Loucy (cell line): ENCODE measurements around the gene PDLIM7.

Experiments
- H2AFZ ChIP-seq: fragments of 200-600 bp; sonication (generic); 2 replicates; pipeline ENCODE4 v1.6.0; 2016; ENCODE audit warnings: antibody characterized with exemption, mild to moderate bottlenecking, low read length, moderate library complexity
- H3F3A ChIP-seq: fragments of 200-600 bp; 2 replicates; pipeline ENCODE4 v1.6.0; 2016; ENCODE audit warnings: antibody characterized with exemption, low read depth, mild to moderate bottlenecking
- H3K27me3 ChIP-seq: fragments of 200-600 bp; sonication (generic); 2 replicates; pipeline ENCODE4 v1.6.1; 2014; ENCODE audit warnings: low read length, mild to moderate bottlenecking; ENCODE audit not compliant: insufficient read depth, poor library complexity, severe bottlenecking
- H3K36me3 ChIP-seq: fragments of 200-600 bp; sonication (generic); 2 replicates; pipeline ENCODE4 v1.6.1; 2016; ENCODE audit warnings: low read length; ENCODE audit not compliant: insufficient read depth
- H3K4me1 ChIP-seq: fragments of 200-600 bp; sonication (generic); 2 replicates; pipeline ENCODE4 v1.5.1; 2014; ENCODE audit warnings: low read length, mild to moderate bottlenecking; ENCODE audit not compliant: insufficient read depth, poor library complexity, severe bottlenecking
- H3K4me2 ChIP-seq: fragments of 200-600 bp; sonication (generic); 2 replicates; pipeline ENCODE4 v1.6.0; 2014; ENCODE audit warnings: antibody characterized with exemption, low read length, low read depth, mild to moderate bottlenecking; ENCODE audit not compliant: poor library complexity, severe bottlenecking
- H3K4me3 ChIP-seq: fragments of 200-600 bp; sonication (generic); 2 replicates; pipeline ENCODE4 v1.5.1; 2014; ENCODE audit warnings: low read length, mild to moderate bottlenecking, mixed read lengths; ENCODE audit not compliant: poor library complexity, severe bottlenecking
- H3K79me2 ChIP-seq: fragments of 200-600 bp; sonication (generic); 2 replicates; pipeline ENCODE4 v1.6.1; 2014; ENCODE audit warnings: low read length; ENCODE audit not compliant: insufficient read depth
- H3K9ac ChIP-seq: fragments of 200-600 bp; sonication (generic); 2 replicates; pipeline ENCODE4 v1.6.0; 2014; ENCODE audit warnings: mild to moderate bottlenecking, low read depth, low read length, moderate library complexity; ENCODE audit not compliant: poor library complexity, severe bottlenecking
- H3K9me2 ChIP-seq: fragments of 200-600 bp; sonication (generic); replicated peaks from 2 replicates; pipeline ENCODE4 v1.6.1; 2016; ENCODE audit warnings: low read depth, low read length, mixed read lengths
- H3K9me3 ChIP-seq: fragments of 200-600 bp; sonication (generic); 2 replicates; pipeline ENCODE4 v1.6.1; 2014; ENCODE audit warnings: mild to moderate bottlenecking, antibody characterized with exemption, low read length, low read depth; ENCODE audit not compliant: insufficient read depth
- H4K20me1 ChIP-seq: fragments of 200-600 bp; sonication (generic); 2 replicates; pipeline ENCODE4 v1.6.0; 2014; ENCODE audit warnings: antibody characterized with exemption, low read length, mild to moderate bottlenecking; ENCODE audit not compliant: insufficient read depth, poor library complexity, severe bottlenecking
- EZH2phosphoT487 ChIP-seq: fragments of 200-600 bp; IDR thresholded peaks from 2 replicates; pipeline ENCODE4 v1.6.1; 2018; ENCODE audit warnings: antibody characterized with exemption, mild to moderate bottlenecking, moderate library complexity, borderline replicate concordance
- TF ChIP-seq, protein P1 (sequence below): fragments of 200-600 bp; sonication (generic); conservative IDR thresholded peaks from 2 replicates; pipeline ENCODE4 v1.5.1; 2014; ENCODE audit warnings: mild to moderate bottlenecking, antibody characterized with exemption, low read length

Gene PDLIM7

DNA sequence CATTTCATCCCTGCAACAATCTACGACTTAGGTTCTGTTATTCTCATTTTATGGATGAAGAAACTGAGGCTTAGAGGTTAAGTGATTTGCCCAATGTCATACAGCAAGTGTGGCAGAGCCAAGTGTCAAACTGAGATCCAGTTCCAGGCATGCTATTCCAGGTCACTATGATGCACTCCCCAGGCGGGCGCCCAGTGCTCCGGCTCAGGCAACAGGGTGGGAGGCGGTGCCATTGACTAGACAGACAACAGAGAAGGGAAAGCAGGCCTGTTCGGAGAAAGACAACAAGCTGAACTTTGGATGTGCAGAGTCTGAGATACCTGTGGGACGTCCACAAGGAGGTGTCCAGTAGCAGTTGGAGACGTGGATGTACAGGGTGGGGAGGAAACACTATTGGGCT is 30.2 kb upstream of the PDLIM7 start:
- Histone ChIP-seq H3K9ac (no peak overlapping the region), H3K9me2 (no peaks in the 10 kb centered on the region), H4K20me1 (no peaks in the 10 kb centered on the region), H3K4me3 (no peak overlapping the region), H3K4me1 (no peaks in the 10 kb centered on the region), H3K27me3 (no peaks in the 10 kb centered on the region), H3K36me3 (peaks cover 3% of the 10 kb centered on the region; the same call in 1 of the 2 replicates), H3K79me2 (no peaks in the 10 kb centered on the region), H3K4me2 (no peak overlapping the region), H3F3A (no peaks in the 10 kb centered on the region), H3K9me3 (no peaks in the 10 kb centered on the region), H2AFZ (no peak overlapping the region)
- TF ChIP-seq, protein P1, sequence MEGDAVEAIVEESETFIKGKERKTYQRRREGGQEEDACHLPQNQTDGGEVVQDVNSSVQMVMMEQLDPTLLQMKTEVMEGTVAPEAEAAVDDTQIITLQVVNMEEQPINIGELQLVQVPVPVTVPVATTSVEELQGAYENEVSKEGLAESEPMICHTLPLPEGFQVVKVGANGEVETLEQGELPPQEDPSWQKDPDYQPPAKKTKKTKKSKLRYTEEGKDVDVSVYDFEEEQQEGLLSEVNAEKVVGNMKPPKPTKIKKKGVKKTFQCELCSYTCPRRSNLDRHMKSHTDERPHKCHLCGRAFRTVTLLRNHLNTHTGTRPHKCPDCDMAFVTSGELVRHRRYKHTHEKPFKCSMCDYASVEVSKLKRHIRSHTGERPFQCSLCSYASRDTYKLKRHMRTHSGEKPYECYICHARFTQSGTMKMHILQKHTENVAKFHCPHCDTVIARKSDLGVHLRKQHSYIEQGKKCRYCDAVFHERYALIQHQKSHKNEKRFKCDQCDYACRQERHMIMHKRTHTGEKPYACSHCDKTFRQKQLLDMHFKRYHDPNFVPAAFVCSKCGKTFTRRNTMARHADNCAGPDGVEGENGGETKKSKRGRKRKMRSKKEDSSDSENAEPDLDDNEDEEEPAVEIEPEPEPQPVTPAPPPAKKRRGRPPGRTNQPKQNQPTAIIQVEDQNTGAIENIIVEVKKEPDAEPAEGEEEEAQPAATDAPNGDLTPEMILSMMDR: no peak
- no peak for TF ChIP-seq EZH2phosphoT487

DNA sequence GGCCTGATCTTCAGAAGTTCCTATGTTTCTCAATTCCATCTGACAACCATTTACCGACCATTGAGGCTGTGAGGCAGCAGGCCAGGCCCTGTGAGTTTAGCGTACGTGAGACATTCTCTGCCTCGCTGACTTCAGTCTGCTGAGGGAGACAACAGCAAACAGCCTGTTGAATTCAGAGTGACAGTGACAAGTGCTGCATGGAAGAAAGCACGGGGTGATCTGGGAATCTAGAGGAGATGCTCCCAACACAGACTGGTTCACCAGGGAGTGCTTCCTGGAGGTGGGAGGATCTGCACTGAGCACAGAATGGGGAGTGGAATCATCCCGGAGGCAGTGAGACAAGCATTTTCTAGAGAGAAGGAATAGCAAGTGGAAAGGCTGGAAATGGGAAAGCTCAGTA is 29.4 kb upstream of the PDLIM7 start:
- no peaks in the 10 kb centered on the region for H3K79me2 ChIP-seq
- H3K9ac ChIP-seq: no peak overlapping the region
- no peaks in the 10 kb centered on the region for H3K9me2 ChIP-seq
- H3K4me2 ChIP-seq: no peak overlapping the region
- no peaks in the 10 kb centered on the region for H3K9me3 ChIP-seq
- peaks cover 3% of the 10 kb centered on the region; the same call in 1 of the 2 replicates for H3K36me3 ChIP-seq
- no peaks in the 10 kb centered on the region for H3K4me1 ChIP-seq
- no peak for TF ChIP-seq EZH2phosphoT487
- TF ChIP-seq, protein P1: no peak
- H3K27me3 ChIP-seq: no peaks in the 10 kb centered on the region
- no peaks in the 10 kb centered on the region for H3F3A ChIP-seq
- H3K4me3 ChIP-seq: no peak overlapping the region
- no peaks in the 10 kb centered on the region for H4K20me1 ChIP-seq
- no peak overlapping the region for H2AFZ ChIP-seq

DNA sequence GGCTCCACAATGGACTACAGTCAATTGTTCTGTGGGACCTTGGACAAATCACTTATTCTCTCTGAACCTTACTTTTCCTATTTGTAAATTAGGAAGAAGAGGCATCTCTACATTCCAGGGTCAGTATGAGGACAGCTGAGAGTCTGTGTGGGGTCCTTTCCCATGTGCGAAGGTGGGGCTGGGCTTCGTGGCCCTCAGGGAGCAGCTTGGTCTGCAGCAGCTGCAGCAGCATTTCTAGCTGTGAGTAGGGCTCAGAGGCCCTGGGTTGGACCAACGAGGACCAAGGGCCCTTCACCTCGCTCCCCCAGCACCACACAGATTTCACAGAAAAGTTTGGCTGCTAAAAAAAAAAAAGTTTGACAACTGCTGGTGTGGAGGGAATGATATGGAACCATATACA is 28.8 kb upstream of the PDLIM7 start:
- Histone ChIP-seq H2AFZ (no peak overlapping the region), H3K79me2 (no peaks in the 10 kb centered on the region), H3K9ac (no peak overlapping the region), H3K9me2 (no peaks in the 10 kb centered on the region), H3K36me3 (peaks cover 3% of the 10 kb centered on the region; the same call in 1 of the 2 replicates), H4K20me1 (no peaks in the 10 kb centered on the region), H3F3A (no peaks in the 10 kb centered on the region), H3K4me3 (no peak overlapping the region), H3K4me2 (no peak overlapping the region), H3K27me3 (no peaks in the 10 kb centered on the region), H3K9me3 (no peaks in the 10 kb centered on the region), H3K4me1 (peaks cover 5% of the 10 kb centered on the region)
- TF ChIP-seq, protein P1: no peak
- no peak for TF ChIP-seq EZH2phosphoT487
